Calu3 (cell line): ENCODE data around the gene ATXN7L1. TPM values are rescaled to one million over a fixed set of nuclear protein-coding genes. Genes with fewer than 3 reads are reported as not detected.
A peak's percentile ranks its signal among the peaks of the same experiment; 100 is the strongest.

ENCODE experiments used
- BruUV-seq: library from RNA; stranded (reverse); fragments of 400-500 nt; replicated peaks from 2 replicates; lab custom pipeline; 2021; lab: Mats Ljungman, UMichigan
- CTCF ChIA-PET: fragments of 300-600 bp; sonication (Branson Sonifier 250); formaldehyde crosslinking; loops from one replicate; lab custom pipeline; 2022; ENCODE audit warnings: antibody characterized with exemption; lab: Charles Lee
- DNase-seq: peaks from one replicate; pipeline ENCODE4 v3.0.0; 2022
- H3K27ac Mint-ChIP-seq: one replicate; pipeline ENCODE4 v1.8.0; 2022; ENCODE audit warnings: mixed read lengths; ENCODE audit not compliant: unreplicated experiment
- H3K27me3 Mint-ChIP-seq: one replicate; pipeline ENCODE4 v1.8.0; 2022; ENCODE audit warnings: mixed read lengths; ENCODE audit not compliant: unreplicated experiment
- H3K36me3 Mint-ChIP-seq: one replicate; pipeline ENCODE4 v1.8.0; 2022; ENCODE audit warnings: mild to moderate bottlenecking, moderate library complexity, mixed read lengths; ENCODE audit not compliant: insufficient read depth, unreplicated experiment
- H3K4me1 Mint-ChIP-seq: one replicate; pipeline ENCODE4 v1.8.0; 2022; ENCODE audit warnings: mild to moderate bottlenecking, low read depth, mixed read lengths; ENCODE audit not compliant: unreplicated experiment
- H3K4me3 Mint-ChIP-seq: one replicate; pipeline ENCODE4 v1.8.0; 2022; ENCODE audit warnings: mild to moderate bottlenecking, low read depth, moderate library complexity, mixed read lengths; ENCODE audit not compliant: unreplicated experiment
- H3K9me3 Mint-ChIP-seq: one replicate; pipeline ENCODE4 v1.8.0; 2022; ENCODE audit warnings: low read depth, mixed read lengths; ENCODE audit not compliant: unreplicated experiment
- CTCF ChIP-seq: fragments of 200-600 bp; IDR thresholded peaks from one replicate; pipeline ENCODE4 v1.8.0; 2022; ENCODE audit warnings: antibody characterized with exemption; ENCODE audit not compliant: unreplicated experiment
- intact Hi-C: fragments of 100-400 bp; cut with micrococcal nuclease; formaldehyde crosslinking; loops from one replicate; pipeline ENCODE4 v1.10.0; 2022; ENCODE audit not compliant: unreplicated experiment
- total RNA-seq: library from RNA; stranded (reverse); gene quantifications from 2 replicates; pipeline ENCODE4 v1.2.3, GENCODE V29; 2022

Gene ATXN7L1
- total RNA-seq, 1 experiment from 2014 or later: 12.0 TPM

DNA sequence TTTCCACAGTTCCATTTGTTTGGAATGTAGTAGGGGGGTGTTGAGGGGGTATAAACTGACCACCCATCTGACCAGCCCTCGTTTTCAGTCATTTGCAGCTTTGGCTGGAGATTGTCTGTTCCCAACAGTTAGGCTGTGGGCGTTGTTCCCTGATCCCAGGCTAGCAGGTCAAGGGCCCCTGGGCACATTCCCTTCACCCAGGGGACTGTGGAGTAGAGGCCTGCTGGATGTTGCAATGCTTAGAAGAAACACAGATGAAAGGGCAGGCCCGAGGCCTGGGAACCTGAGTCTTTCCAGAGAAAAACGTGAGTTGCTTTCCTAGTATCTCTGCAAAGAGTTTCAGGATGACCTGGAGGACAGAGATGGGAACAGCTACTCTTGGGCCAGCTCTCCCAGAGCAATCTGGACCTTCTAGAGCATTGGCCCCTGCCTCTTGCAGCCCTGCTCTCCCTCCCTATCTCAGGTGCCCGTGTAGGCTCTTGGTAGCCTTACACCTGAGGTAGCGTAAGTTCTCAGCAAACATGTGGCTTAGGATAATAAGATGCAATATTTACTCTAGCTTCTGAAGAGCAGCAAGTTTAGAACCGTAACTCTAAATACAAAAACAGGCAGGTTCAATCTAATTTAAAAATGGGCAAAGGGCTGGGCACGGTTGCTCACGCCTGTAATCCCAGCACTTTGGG is 195.8 kb downstream of the ATXN7L1 start:
- Mint-ChIP-seq H3K36me3 (peaks cover 4% of the 10 kb centered on the region), H3K27me3 (no peaks in the 10 kb centered on the region), H3K27ac (no peak overlapping the region), H3K9me3 (no peaks in the 10 kb centered on the region), H3K4me1 (peaks cover 26% of the 10 kb centered on the region), H3K4me3 (no peak overlapping the region)
- no peak for DNase-seq
- CTCF ChIA-PET: interaction anchor here (0.5 kb wide), 1 partner anchor 1368 kb away, joined by 3 read pairs; no protein-coding TSS in a partner anchor
- no peak for TF ChIP-seq CTCF
- BruUV-seq: no TSS peak
- intact Hi-C loops: no loop called here

- intact Hi-C loops: no loop called here
- H3K4me1 Mint-ChIP-seq: peaks cover 26% of the 10 kb centered on the region
- no peak for DNase-seq
- H3K27me3 Mint-ChIP-seq: no peaks in the 10 kb centered on the region
- peak overlapping the region; percentile 11 for H3K4me3 Mint-ChIP-seq
- H3K36me3 Mint-ChIP-seq: peaks cover 4% of the 10 kb centered on the region
- H3K27ac Mint-ChIP-seq: no peak overlapping the region
- TF ChIP-seq CTCF: no peak
- CTCF ChIA-PET: interaction anchor here (1.1 kb wide), 1 partner anchor 1000 kb away, joined by 3 read pairs; no protein-coding TSS in a partner anchor
- no peaks in the 10 kb centered on the region for H3K9me3 Mint-ChIP-seq
- no TSS peak for BruUV-seq
These were observed 197.4 kb downstream of the ATXN7L1 start for GRCh38 chr7:105678811-105679495.

DNA sequence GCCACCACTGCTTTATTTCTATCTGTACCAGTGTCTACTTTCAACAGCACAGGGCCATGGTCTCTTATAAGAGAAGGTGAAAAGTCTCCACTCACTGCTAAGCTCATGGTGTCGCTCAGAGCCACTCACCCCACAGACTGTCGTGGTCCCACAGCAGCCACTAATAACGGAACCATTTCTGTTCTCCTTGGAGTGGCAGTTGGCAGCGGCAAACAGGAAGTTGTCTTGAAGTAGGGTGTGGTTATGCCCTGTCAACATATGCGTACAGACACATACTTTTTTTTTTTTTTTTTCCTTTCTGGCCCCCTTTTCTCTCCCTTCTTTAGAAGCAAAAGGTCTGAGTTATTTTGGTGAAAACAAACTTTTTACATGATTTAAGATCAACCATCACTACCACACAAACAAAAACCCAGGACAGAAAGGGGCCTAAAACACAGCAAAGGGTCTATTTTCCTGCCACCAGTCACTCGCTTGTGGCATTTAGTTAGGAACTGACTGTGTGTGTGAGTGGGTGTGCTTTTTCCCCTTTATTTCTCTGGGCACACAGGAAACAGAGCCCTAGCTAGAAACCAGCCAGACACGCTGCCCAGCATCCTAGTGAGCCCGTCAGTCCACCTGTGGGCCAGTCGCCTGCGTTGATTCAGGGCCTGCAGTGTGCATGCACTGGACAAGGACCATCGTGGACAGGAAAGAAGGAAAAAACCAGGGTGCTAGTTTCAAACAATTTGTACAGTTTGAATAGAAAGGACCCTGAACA is 198.4 kb downstream of the ATXN7L1 start:
- H3K36me3 Mint-ChIP-seq: peaks cover 4% of the 10 kb centered on the region
- no peak overlapping the region for H3K27ac Mint-ChIP-seq
- no peaks in the 10 kb centered on the region for H3K9me3 Mint-ChIP-seq
- no peak for TF ChIP-seq CTCF
- no peaks in the 10 kb centered on the region for H3K27me3 Mint-ChIP-seq
- intact Hi-C loops: no loop called here
- peaks cover 26% of the 10 kb centered on the region for H3K4me1 Mint-ChIP-seq
- CTCF ChIA-PET: interaction anchor here (1.1 kb wide), 1 partner anchor 1001 kb away, joined by 3 read pairs; no protein-coding TSS in a partner anchor
- no peak overlapping the region for H3K4me3 Mint-ChIP-seq
- BruUV-seq: no TSS peak
- no peak for DNase-seq

- no peaks in the 10 kb centered on the region for H3K27me3 Mint-ChIP-seq
- H3K9me3 Mint-ChIP-seq: no peaks in the 10 kb centered on the region
- no peak for DNase-seq
- no TSS peak for BruUV-seq
- no peak for TF ChIP-seq CTCF
- H3K27ac Mint-ChIP-seq: no peak overlapping the region
- CTCF ChIA-PET: interaction anchor here (0.5 kb wide), 1 partner anchor 14 kb away, joined by 4 read pairs; no protein-coding TSS in a partner anchor
- intact Hi-C loops: no loop called here
- peaks cover 4% of the 10 kb centered on the region for H3K36me3 Mint-ChIP-seq
- no peak overlapping the region for H3K4me3 Mint-ChIP-seq
- peaks cover 26% of the 10 kb centered on the region for H3K4me1 Mint-ChIP-seq
These were observed 199.0 kb downstream of the ATXN7L1 start for GRCh38 chr7:105677410-105677730.
